Stimulated activated naive CD8-positive, alpha-beta T cell treated with anti-CD3 and anti-CD28 coated beads, Interleukin-15, Interleukin-2, amounts not matched to agents 100 ng/mL and 50 ng/mL, for 24 hours (primary cell): ENCODE measurements around the gene CLK2.

ENCODE experiments used
- H3K27ac Mint-ChIP-seq: one replicate; pipeline ENCODE4 v1.8.0; 2021; ENCODE audit warnings: mild to moderate bottlenecking, mixed read lengths
- H3K27me3 Mint-ChIP-seq: one replicate; pipeline ENCODE4 v1.8.0; 2021; ENCODE audit warnings: mixed read lengths
- H3K36me3 Mint-ChIP-seq: one replicate; pipeline ENCODE4 v1.8.0; 2021; ENCODE audit warnings: low read depth, mixed read lengths
- H3K4me1 Mint-ChIP-seq: one replicate; pipeline ENCODE4 v1.8.0; 2021; ENCODE audit warnings: low read depth, mixed read lengths
- H3K4me3 Mint-ChIP-seq: one replicate; pipeline ENCODE4 v1.8.0; 2021; ENCODE audit warnings: mild to moderate bottlenecking, mixed read lengths
- H3K9me3 Mint-ChIP-seq: one replicate; pipeline ENCODE4 v1.8.0; 2021; ENCODE audit warnings: mixed read lengths

CLK2 gene

DNA sequence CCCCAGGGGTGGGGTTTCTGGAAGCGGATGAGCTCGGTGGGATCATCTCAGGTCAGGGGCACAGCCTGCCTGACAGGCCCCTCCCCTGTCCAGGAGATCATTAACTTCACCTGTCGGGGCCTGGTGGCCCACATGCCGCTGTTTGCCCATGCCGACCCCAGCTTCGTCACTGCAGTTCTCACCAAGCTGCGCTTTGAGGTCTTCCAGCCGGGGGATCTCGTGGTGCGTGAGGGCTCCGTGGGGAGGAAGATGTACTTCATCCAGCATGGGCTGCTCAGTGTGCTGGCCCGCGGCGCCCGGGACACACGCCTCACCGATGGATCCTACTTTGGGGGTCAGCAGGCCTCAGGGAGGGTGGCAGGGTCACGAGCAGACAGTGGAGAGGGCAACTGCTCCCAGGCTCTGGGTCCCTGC is 12.3 kb upstream of the CLK2 start:
- no peak overlapping the region for H3K4me3 Mint-ChIP-seq
- H3K36me3 Mint-ChIP-seq, result no peaks in the 10 kb centered on the region
- no peak overlapping the region for H3K27ac Mint-ChIP-seq
- H3K9me3 Mint-ChIP-seq, result no peaks in the 10 kb centered on the region
- no peaks in the 10 kb centered on the region for H3K4me1 Mint-ChIP-seq
- H3K27me3 Mint-ChIP-seq, result no peaks in the 10 kb centered on the region

- Mint-ChIP-seq H3K36me3 (no peaks in the 10 kb centered on the region), H3K9me3 (no peaks in the 10 kb centered on the region), H3K4me3 (no peak overlapping the region), H3K27ac (no peak overlapping the region), H3K27me3 (no peaks in the 10 kb centered on the region), H3K4me1 (no peaks in the 10 kb centered on the region)
Measured at GRCh38 chr1:155285063-155285462, 11.8 kb upstream of the CLK2 start.

DNA sequence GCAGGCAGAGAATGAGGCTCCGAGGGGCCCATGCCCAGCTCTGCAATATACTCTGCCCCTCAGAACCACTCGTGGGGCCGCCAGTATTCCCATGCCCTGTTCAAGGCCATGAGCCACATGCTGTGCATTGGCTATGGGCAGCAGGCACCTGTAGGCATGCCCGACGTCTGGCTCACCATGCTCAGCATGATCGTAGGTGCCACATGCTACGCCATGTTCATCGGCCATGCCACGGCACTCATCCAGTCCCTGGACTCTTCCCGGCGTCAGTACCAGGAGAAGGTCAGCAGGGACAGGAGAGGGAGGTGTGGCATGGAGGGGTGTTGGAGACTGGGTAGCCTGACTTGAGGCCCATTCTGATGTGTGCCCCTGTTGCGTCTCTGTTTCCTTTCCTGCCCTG is 11.2 kb upstream of the CLK2 start:
- Mint-ChIP-seq H3K27ac (no peak overlapping the region), H3K4me1 (no peaks in the 10 kb centered on the region), H3K4me3 (no peak overlapping the region), H3K9me3 (no peaks in the 10 kb centered on the region), H3K27me3 (no peaks in the 10 kb centered on the region), H3K36me3 (no peaks in the 10 kb centered on the region)

DNA sequence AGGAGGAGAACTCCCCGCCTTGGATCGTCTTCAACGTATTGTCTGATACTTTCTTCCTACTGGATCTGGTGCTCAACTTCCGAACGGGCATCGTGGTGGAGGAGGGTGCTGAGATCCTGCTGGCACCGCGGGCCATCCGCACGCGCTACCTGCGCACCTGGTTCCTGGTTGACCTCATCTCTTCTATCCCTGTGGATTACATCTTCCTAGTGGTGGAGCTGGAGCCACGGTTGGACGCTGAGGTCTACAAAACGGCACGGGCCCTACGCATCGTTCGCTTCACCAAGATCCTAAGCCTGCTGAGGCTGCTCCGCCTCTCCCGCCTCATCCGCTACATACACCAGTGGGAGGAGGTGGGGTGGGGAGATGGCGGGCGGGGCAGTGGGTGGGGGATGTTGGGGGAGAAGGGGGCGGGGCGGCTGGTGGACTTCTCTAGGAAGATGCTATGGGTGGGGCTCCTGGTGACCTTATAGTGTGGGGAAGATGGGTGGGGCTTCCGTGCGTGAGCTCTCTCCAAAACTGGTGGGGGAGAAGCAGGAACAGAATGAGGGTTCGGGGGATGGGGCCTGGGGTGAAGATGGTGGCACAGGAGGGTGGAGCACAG is 9.3 kb upstream of the CLK2 start:
- H3K4me1 Mint-ChIP-seq, result peaks cover 9% of the 10 kb centered on the region
- no peaks in the 10 kb centered on the region for H3K36me3 Mint-ChIP-seq
- no peaks in the 10 kb centered on the region for H3K27me3 Mint-ChIP-seq
- no peak overlapping the region for H3K27ac Mint-ChIP-seq
- H3K4me3 Mint-ChIP-seq, result no peak overlapping the region
- H3K9me3 Mint-ChIP-seq, result no peaks in the 10 kb centered on the region

DNA sequence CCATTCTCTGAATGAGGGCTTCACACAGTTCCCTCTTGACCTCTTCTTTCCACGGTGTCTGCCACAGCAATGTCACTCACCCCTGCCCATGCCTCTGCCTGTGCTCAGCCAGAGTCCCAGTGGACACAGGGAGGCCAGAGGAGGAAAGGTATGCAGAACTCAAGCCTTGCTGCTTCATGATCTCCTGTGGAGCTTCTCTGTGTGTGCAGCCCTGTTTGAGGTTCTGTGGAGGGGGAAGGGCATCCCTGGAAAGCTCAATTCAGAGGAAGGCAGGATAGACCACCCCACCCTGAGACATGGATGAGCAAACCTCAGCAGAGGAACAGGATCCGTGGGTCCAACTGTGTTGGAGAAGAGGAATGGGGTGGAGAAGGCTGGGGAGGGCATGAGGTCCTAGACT is 6.0 kb upstream of the CLK2 start:
- Mint-ChIP-seq H3K9me3 (no peaks in the 10 kb centered on the region), H3K27ac (no peak overlapping the region), H3K4me3 (no peak overlapping the region), H3K36me3 (no peaks in the 10 kb centered on the region), H3K27me3 (no peaks in the 10 kb centered on the region), H3K4me1 (peaks cover 25% of the 10 kb centered on the region)

GRCh38 chr1:155278689-155279160 is 5.4 kb upstream of the CLK2 start:
- Mint-ChIP-seq H3K27me3 (no peaks in the 10 kb centered on the region), H3K27ac (no peak overlapping the region), H3K36me3 (no peaks in the 10 kb centered on the region), H3K4me1 (peaks cover 28% of the 10 kb centered on the region), H3K9me3 (no peaks in the 10 kb centered on the region), H3K4me3 (peak overlapping the region; percentile 75)

GRCh38 chr1:155277902-155278688 is 4.8 kb upstream of the CLK2 start:
- Mint-ChIP-seq H3K36me3 (no peaks in the 10 kb centered on the region), H3K9me3 (no peaks in the 10 kb centered on the region), H3K27ac (no peak overlapping the region)

GRCh38 chr1:155277070-155277901 is 4.0 kb upstream of the CLK2 start, which contains the start of gene HCN3:
HCN3 (plus strand) TSS chr1:155277463; CDS start chr1:155277591, 128 bp downstream.
- H3K4me1 Mint-ChIP-seq, result peaks cover 36% of the 10 kb centered on the region
- H3K9me3 Mint-ChIP-seq, result no peaks in the 10 kb centered on the region
- peak within 1 kb of the TSS; percentile 75 for H3K4me3 Mint-ChIP-seq
- H3K36me3 Mint-ChIP-seq, result peaks cover 7% of the 10 kb centered on the region
- no peaks in the 10 kb centered on the region for H3K27me3 Mint-ChIP-seq
- H3K27ac Mint-ChIP-seq, result peak within 1 kb of the TSS; percentile 28

More at GRCh38 chr1:155277902-155278688, 4.8 kb upstream of the CLK2 start:
- Mint-ChIP-seq H3K4me1 (peaks cover 29% of the 10 kb centered on the region), H3K4me3 (peak overlapping the region; percentile 75), H3K27me3 (no peaks in the 10 kb centered on the region)

GRCh38 chr1:155272466-155273342 is 600 bp downstream of the CLK2 start:
- Mint-ChIP-seq H3K4me1 (peaks cover 44% of the 10 kb centered on the region), H3K4me3 (peak overlapping the region; percentile 91), H3K27ac (peak overlapping the region; percentile 90), H3K36me3 (peaks cover 47% of the 10 kb centered on the region), H3K9me3 (no peaks in the 10 kb centered on the region), H3K27me3 (no peaks in the 10 kb centered on the region)

- H3K9me3 Mint-ChIP-seq, result no peaks in the 10 kb centered on the region
- H3K27me3 Mint-ChIP-seq, result no peaks in the 10 kb centered on the region
- no peak overlapping the region for H3K4me3 Mint-ChIP-seq
- H3K36me3 Mint-ChIP-seq, result peaks cover 76% of the 10 kb centered on the region
- H3K4me1 Mint-ChIP-seq, result peaks cover 28% of the 10 kb centered on the region
- H3K27ac Mint-ChIP-seq, result no peak overlapping the region
Measured at GRCh38 chr1:155269381-155269780, 3.9 kb downstream of the CLK2 start.

- no peak overlapping the region for H3K4me3 Mint-ChIP-seq
- no peaks in the 10 kb centered on the region for H3K27me3 Mint-ChIP-seq
- H3K36me3 Mint-ChIP-seq, result peaks cover 83% of the 10 kb centered on the region
- H3K27ac Mint-ChIP-seq, result no peak overlapping the region
- no peaks in the 10 kb centered on the region for H3K9me3 Mint-ChIP-seq
- H3K4me1 Mint-ChIP-seq, result peaks cover 25% of the 10 kb centered on the region
Measured at GRCh38 chr1:155268630-155269029, 4.7 kb downstream of the CLK2 start.

DNA sequence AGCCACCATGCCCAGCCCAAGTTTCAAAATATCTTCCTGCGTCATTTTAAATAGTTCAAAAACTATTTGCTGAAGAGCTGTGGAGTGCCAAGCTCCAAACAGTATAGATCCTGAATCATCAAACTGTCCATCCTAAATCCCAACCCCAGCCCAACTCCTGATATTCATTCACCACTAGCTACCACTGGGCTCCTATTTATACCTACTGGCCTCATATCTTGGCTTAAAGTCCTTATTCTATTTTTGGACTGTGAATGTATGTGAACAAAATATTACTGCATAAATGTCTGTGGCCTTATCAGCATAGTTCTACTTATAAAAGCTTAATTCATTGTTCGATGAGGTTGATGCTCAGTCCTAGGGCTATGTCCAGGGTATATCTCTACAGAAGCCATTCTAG is 5.9 kb downstream of the CLK2 start:
- no peak overlapping the region for H3K4me3 Mint-ChIP-seq
- H3K36me3 Mint-ChIP-seq, result peaks cover 89% of the 10 kb centered on the region
- no peaks in the 10 kb centered on the region for H3K27me3 Mint-ChIP-seq
- peaks cover 31% of the 10 kb centered on the region for H3K4me1 Mint-ChIP-seq
- no peaks in the 10 kb centered on the region for H3K9me3 Mint-ChIP-seq
- H3K27ac Mint-ChIP-seq, result no peak overlapping the region

- Mint-ChIP-seq H3K27ac (no peak overlapping the region), H3K9me3 (no peaks in the 10 kb centered on the region), H3K4me1 (peaks cover 30% of the 10 kb centered on the region), H3K27me3 (no peaks in the 10 kb centered on the region), H3K36me3 (peaks cover 88% of the 10 kb centered on the region), H3K4me3 (no peak overlapping the region)
Measured at GRCh38 chr1:155266553-155266952, 6.8 kb downstream of the CLK2 start.

GRCh38 chr1:155263067-155263466 is 10.2 kb downstream of the CLK2 start:
- H3K36me3 Mint-ChIP-seq, result peaks cover 84% of the 10 kb centered on the region
- H3K4me1 Mint-ChIP-seq, result peaks cover 40% of the 10 kb centered on the region
- H3K27ac Mint-ChIP-seq, result peak overlapping the region; percentile 94
- no peaks in the 10 kb centered on the region for H3K27me3 Mint-ChIP-seq
- H3K9me3 Mint-ChIP-seq, result no peaks in the 10 kb centered on the region
- peak overlapping the region; percentile 1 for H3K4me3 Mint-ChIP-seq
